ENCODE measurements around the gene BAK1. TPM values are rescaled to one million over a fixed set of nuclear protein-coding genes. Genes with fewer than 3 reads are reported as not detected.

BAK1 gene
- total RNA-seq, 1 donor from 2014 or later: 54.8 TPM

- H3K36me3 ChIP-seq (ENCODE audit: insufficient read depth, low read length): no peaks in the 10 kb centered on the region
- no peak overlapping the region for H3K9ac ChIP-seq (ENCODE audit: low read length)
These were observed 27.8 kb downstream of the BAK1 start for GRCh38 chr6:33552252-33552651.

GRCh38 chr6:33551538-33551937 is 28.5 kb downstream of the BAK1 start:
- H3K36me3 Mint-ChIP-seq (ENCODE audit: low read depth, unreplicated experiment): no peaks in the 10 kb centered on the region
- Histone ChIP-seq H4K20me1 (ENCODE audit: insufficient read depth, low read length) (no peaks in the 10 kb centered on the region), H3K9ac (ENCODE audit: low read length) (no peak overlapping the region), H3K79me2 (ENCODE audit: insufficient read depth, low read length) (no peaks in the 10 kb centered on the region), H2AFZ (ENCODE audit: low read depth, low read length) (no peak overlapping the region), H3K4me2 (ENCODE audit: low read length) (no peak overlapping the region), H3K4me1 (ENCODE audit: insufficient read depth, low read length) (no peaks in the 10 kb centered on the region), H3K27me3 (ENCODE audit: insufficient read depth, low read length) (peaks cover 3% of the 10 kb centered on the region), H3K4me3 (ENCODE audit: insufficient read depth, low read depth, low read length) (no peak overlapping the region), H3K27ac (ENCODE audit: low read depth, low read length) (no peak overlapping the region), H3K9me3 (ENCODE audit: insufficient read depth, low read depth, low read length) (no peaks in the 10 kb centered on the region), H3K36me3 (ENCODE audit: insufficient read depth, low read length) (no peaks in the 10 kb centered on the region)
- H3K27me3 Mint-ChIP-seq (ENCODE audit: low read depth, unreplicated experiment): no peaks in the 10 kb centered on the region
- FAIRE-seq (no peak), DNase-seq (ENCODE audit: low read depth) (no peak)
- TF ChIP-seq EZH2 (IDR thresholded peaks at IDR 0.05; ENCODE audit: insufficient read depth, low read length): no peak
- no peak for TF ChIP-seq CTCF (IDR thresholded peaks at IDR 0.05; ENCODE audit: insufficient read depth, low read depth, low read length)
- H3K4me1 Mint-ChIP-seq (ENCODE audit: low read depth, unreplicated experiment): peaks cover 3% of the 10 kb centered on the region
- no peak overlapping the region for H3K4me3 Mint-ChIP-seq (ENCODE audit: unreplicated experiment)
- no peak overlapping the region for H3K27ac Mint-ChIP-seq (ENCODE audit: unreplicated experiment)
- no peaks in the 10 kb centered on the region for H3K9me3 Mint-ChIP-seq (ENCODE audit: unreplicated experiment)

More at GRCh38 chr6:33552252-33552651, 27.8 kb downstream of the BAK1 start:
- Histone ChIP-seq H2AFZ (ENCODE audit: low read depth, low read length) (no peak overlapping the region), H3K79me2 (ENCODE audit: insufficient read depth, low read length) (no peaks in the 10 kb centered on the region), H3K27me3 (ENCODE audit: insufficient read depth, low read length) (peaks cover 3% of the 10 kb centered on the region), H4K20me1 (ENCODE audit: insufficient read depth, low read length) (no peaks in the 10 kb centered on the region), H3K4me1 (ENCODE audit: insufficient read depth, low read length) (no peaks in the 10 kb centered on the region), H3K4me2 (ENCODE audit: low read length) (no peak overlapping the region), H3K9me3 (ENCODE audit: insufficient read depth, low read depth, low read length) (no peaks in the 10 kb centered on the region), H3K27ac (ENCODE audit: low read depth, low read length) (no peak overlapping the region), H3K4me3 (ENCODE audit: insufficient read depth, low read depth, low read length) (no peak overlapping the region)
- no peak for DNase-seq (ENCODE audit: low read depth)
- no peaks in the 10 kb centered on the region for H3K27me3 Mint-ChIP-seq (ENCODE audit: low read depth, unreplicated experiment)
- H3K9me3 Mint-ChIP-seq (ENCODE audit: unreplicated experiment): no peaks in the 10 kb centered on the region
- peaks cover 3% of the 10 kb centered on the region for H3K4me1 Mint-ChIP-seq (ENCODE audit: low read depth, unreplicated experiment)
- TF ChIP-seq EZH2 (IDR thresholded peaks at IDR 0.05; ENCODE audit: insufficient read depth, low read length) (no peak), CTCF (IDR thresholded peaks at IDR 0.05; ENCODE audit: insufficient read depth, low read depth, low read length) (no peak)
- H3K27ac Mint-ChIP-seq (ENCODE audit: unreplicated experiment): no peak overlapping the region
- no peak for FAIRE-seq
- H3K36me3 Mint-ChIP-seq (ENCODE audit: low read depth, unreplicated experiment): no peaks in the 10 kb centered on the region
- H3K4me3 Mint-ChIP-seq (ENCODE audit: unreplicated experiment): no peak overlapping the region

- no peaks in the 10 kb centered on the region for H3K36me3 ChIP-seq (ENCODE audit: insufficient read depth, low read length)
- H3K79me2 ChIP-seq (ENCODE audit: insufficient read depth, low read length): no peaks in the 10 kb centered on the region
- H3K9ac ChIP-seq (ENCODE audit: low read length): no peak overlapping the region
- H2AFZ ChIP-seq (ENCODE audit: low read depth, low read length): no peak overlapping the region
- Mint-ChIP-seq H3K9me3 (ENCODE audit: unreplicated experiment) (no peaks in the 10 kb centered on the region), H3K36me3 (ENCODE audit: low read depth, unreplicated experiment) (no peaks in the 10 kb centered on the region), H3K4me3 (ENCODE audit: unreplicated experiment) (no peak overlapping the region), H3K27me3 (ENCODE audit: low read depth, unreplicated experiment) (peaks cover 3% of the 10 kb centered on the region), H3K27ac (ENCODE audit: unreplicated experiment) (no peak overlapping the region), H3K4me1 (ENCODE audit: low read depth, unreplicated experiment) (peaks cover 3% of the 10 kb centered on the region)
- H4K20me1 ChIP-seq (ENCODE audit: insufficient read depth, low read length): no peaks in the 10 kb centered on the region
- DNase-seq (ENCODE audit: low read depth) (no peak), FAIRE-seq (no peak)
- H3K4me1 ChIP-seq (ENCODE audit: insufficient read depth, low read length): no peaks in the 10 kb centered on the region
- H3K4me2 ChIP-seq (ENCODE audit: low read length): no peak overlapping the region
- TF ChIP-seq EZH2 (IDR thresholded peaks at IDR 0.05; ENCODE audit: insufficient read depth, low read length): no peak
- TF ChIP-seq CTCF (IDR thresholded peaks at IDR 0.05; ENCODE audit: insufficient read depth, low read depth, low read length): no peak
- no peak overlapping the region for H3K27ac ChIP-seq (ENCODE audit: low read depth, low read length)
- H3K27me3 ChIP-seq (ENCODE audit: insufficient read depth, low read length): peaks cover 3% of the 10 kb centered on the region
- no peaks in the 10 kb centered on the region for H3K9me3 ChIP-seq (ENCODE audit: insufficient read depth, low read depth, low read length)
- no peak overlapping the region for H3K4me3 ChIP-seq (ENCODE audit: insufficient read depth, low read depth, low read length)
These were observed 30.2 kb downstream of the BAK1 start for GRCh38 chr6:33549896-33550295.
